Ecto neural progenitor cell (in vitro differentiated cells): Measurements from ENCODE around the gene HNRNPUL1.
"Not testable (repeated sequence)": the region's sequence is repeated elsewhere in the genome, so short reads cannot be mapped to it uniquely, and the experiment has no call there.

ENCODE experiments used
- DNase-seq: peaks from one replicate; pipeline ENCODE4 v3.0.0-alpha.2; 2018; ENCODE audit warnings: low spot score

The HNRNPUL1 gene

DNA sequence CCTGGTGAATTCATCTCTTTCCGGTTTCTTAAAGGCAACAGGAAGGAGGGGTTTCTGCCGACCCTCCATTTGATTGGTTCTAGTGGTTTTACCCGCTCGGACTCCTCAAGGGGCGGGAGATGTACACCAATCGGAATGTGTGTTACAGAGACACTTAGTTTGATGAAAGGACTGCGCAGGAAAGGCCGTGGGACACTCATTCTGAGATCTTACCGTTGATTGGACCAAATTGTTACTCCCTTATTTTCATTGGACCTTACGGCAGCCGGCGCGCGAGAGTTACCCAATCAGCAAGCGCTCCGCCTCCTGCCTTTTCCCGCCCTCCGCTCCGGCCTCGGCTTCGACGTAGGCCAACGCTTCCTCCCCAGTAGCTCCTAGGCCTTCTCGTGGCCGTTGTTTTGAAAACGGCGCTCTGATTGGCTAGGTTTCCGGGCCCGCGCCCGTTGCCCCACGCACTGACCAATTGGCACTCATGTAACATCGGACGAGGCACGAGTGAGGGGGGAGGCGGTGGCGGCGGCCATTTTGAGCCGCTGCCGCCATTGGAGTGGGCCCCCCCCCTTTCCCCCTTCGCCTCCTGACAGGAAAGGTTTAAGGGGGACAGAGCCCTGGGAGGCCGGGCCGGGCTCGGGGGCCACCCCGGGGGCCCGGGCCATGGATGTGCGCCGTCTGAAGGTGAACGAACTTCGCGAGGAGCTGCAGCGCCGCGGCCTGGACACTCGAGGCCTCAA lies at the start of gene HNRNPUL1:
TSS of gene HNRNPUL1 (plus strand) at position 523 of the 731 bp plus-strand sequence. CDS start at position 655, 132 bp downstream.
- DNase-seq, result peak; percentile 99

DNA sequence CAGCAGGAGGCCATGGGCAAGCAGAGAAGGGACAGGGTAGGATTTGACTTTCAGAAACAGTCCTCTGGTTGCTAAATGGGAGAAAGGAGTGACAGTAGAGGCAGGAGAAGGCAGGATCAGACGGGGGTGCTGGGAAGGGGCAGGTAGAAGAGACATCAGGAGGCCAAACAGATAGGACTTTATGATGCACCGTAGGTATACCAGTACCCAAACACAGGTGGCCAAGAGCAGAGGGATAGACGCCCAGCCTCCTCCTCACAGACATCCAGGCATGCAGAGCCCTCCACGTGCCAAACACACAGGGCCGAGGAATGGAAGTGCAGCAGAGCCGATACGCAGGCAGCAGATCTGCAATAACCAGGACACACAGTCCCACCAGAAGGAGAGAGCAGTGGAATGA lies 46.4 kb upstream of the HNRNPUL1 start:
- no peak for DNase-seq

DNA sequence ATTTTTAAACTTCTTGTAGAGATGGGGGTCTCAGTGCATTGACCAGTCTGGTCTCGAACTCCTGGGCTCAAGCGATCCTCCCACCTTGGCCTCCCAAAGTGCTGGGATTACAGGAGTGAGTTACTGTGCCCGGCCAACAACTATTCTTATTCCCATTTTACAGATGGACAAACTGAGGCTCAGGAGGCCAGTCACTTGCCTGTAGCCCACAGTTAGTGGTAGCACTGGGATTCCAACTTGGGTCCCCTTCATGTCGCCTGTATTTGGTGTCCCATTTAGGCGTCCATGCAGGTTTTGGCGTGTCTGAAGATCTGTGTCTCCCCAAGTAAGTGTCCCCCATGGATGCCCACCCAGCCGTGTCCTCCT lies 45.9 kb upstream of the HNRNPUL1 start:
- no peak for DNase-seq

DNA sequence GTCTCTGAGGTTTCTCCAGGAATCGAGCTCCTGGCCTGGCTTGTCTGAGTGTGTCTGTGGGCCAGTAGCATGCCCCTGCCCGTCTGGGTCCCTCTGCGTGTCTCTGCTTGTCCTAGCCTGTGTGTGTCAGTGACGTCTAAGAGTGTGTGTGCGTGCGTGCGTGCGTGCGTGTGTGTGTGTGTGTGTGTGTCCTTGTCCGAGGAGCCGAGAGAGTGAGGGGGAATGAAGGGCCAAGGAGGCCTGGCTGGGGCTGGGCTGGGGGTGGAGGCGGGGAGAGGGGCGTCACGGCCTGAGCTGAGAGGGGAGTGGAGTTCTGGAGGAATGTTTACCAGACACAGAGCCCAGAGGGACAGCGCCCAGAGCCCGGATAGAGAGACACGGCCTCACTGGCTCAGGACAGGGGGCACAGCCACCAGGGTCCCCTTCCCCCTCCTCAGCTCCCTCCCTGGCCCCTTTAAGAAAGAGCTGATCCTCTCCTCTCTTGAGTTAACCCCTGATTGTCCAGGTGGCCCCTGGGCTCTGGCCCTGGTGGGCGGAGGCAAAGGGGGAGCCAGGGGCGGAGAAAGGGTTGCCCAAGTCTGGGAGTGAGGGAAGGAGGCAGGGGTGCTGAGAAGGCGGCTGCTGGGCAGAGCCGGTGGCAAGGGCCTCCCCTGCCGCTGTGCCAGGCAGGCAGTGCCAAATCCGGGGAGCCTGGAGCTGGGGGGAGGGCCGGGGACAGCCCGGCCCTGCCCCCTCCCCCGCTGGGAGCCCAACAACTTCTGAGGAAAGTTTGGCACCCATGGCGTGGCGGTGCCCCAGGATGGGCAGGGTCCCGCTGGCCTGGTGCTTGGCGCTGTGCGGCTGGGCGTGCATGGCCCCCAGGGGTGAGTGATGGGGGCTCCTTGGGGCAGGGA lies 45.3 kb upstream of the HNRNPUL1 start, which contains the start of gene AXL:
TSS of gene AXL (plus strand) at position 609 of the 893 bp plus-strand sequence. CDS start at position 779, 170 bp downstream.
- DNase-seq, result peak; percentile 89

DNA sequence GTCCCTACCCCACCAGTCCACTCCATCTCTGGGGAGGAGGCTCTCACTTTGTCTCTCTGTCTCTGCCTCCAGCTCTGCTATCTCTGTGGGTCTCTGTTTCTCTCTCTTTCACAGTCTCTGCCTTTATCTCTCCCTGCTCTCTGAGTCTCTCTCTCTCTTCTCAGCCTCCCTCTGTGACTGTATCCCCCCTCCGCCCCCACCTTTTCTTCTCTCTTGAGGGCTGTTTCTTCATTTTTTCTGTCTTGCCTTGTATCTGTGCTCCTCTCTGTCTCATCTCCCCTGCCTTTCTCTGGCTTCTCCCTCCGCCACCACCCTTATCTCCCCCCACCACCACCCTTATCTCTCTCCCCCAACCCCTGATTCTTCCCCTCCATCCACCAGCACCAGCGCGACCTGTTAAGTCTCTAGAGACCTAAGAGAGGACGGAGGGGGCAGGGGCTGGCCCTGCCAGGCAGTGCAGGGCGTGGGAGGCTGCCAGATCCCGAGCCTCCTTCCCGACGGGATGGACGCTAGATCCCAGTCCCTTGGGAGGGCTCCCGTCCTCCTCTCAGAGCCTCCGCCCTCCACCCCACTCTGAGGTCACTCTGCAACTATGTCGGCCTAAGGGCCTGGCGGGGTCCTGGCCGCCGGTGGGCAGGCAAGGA lies 44.1 kb upstream of the HNRNPUL1 start:
- DNase-seq, result no peak

DNA sequence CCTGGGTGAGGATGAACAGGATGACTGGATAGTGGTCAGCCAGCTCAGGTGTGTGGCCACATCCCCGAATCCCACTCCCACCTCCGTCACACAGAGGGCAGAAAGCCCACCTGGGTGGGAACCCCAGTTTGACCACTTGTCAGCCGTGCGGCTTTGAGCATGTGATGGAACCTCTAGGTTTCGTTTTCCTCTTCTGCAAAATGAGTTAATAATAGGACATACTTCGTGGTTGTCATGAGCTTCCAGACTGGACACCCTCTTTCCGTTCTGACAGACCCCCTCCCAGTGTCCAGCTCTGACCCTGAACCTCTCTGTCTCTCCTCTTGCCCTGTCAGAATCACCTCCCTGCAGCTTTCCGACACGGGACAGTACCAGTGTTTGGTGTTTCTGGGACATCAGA lies 43.4 kb upstream of the HNRNPUL1 start:
- DNase-seq, result no peak

DNA sequence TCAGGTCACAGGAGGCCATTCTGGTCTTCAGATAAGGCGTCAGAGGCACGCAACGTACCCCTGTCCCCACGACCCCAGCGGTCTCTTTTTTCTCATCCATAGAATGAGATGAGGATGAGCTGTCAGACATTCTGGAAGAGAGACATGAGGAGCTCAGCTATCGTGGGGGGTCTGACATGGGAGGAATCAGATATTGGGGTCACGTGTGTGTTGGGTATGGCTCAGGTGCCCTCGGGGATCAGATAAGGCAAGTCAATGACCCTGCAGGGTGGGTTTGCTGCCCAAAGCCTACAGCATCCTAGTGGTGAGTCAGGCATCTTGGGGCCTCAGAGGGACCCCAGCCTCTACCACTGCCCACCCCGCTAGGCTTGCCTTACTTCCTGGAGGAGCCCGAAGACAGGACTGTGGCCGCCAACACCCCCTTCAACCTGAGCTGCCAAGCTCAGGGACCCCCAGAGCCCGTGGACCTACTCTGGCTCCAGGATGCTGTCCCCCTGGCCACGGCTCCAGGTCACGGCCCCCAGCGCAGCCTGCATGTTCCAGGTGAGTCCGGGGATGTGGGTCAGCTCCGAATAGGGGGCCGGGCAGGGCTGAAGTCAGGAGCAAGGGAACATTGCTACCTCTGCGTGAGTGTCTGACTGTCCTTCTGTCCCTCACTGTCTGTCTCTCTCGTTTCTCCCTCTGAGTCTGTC lies 42.5 kb upstream of the HNRNPUL1 start:
- DNase-seq, result no peak

DNA sequence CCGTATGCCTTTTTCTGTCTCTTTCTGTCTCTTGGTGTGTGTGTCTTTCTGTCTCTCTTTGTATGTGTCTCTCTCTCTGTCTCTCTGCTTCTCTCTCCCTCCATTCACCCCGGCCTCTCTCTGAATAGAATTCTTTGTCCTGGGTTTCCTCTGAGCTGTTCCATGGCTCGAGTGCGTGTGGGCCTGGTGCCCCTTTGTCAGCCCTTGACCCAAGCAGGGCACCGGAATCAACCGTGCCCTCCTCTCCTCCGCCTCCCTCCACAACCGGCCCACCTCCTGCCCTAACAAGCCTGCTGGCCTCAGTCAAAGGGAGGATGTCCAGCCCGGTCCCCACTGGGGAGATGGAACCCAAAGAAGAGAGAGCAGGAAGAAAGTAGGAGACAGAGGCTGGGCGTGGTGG lies 41.9 kb upstream of the HNRNPUL1 start:
- DNase-seq, result no peak

DNA sequence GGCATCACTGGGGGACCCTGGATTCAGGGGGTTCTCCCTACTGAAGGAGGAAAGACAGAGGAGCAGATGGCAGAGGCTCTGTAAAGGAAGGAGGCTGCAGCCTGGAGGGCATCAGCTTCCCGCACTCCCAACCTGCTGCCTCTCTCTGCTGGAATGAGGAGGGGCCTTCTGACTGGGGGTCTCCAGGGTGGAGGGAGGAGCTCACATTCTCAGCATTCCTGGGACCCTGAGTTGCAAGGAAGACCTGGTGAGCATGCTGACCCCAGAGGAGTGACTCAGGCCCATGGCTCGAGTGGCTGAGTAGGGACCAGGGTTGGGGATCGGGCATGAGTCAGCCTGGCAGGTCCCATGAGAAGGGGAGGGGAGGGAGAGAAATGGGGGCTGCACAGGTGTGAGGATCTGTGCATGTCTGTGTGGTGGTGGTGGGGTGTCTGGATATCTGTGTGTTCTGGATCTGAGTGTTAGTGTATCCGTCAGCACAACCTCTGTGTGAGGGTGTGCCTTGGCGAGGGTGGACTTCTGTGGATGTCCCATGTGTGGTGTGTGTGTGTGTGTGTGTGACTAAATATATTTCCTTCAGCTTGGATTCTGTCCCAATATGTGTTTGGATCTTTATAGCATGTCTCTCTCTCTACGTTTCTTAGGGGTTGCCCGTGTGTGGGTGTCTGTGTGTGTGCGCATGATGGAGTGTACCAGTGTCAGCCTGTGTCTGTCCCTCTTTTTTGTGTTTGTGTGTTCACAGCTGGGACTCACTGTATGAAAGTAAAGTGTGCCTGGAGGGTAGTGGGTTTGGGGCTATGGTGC lies 40.5 kb upstream of the HNRNPUL1 start:
- peak; percentile 67 for DNase-seq

DNA sequence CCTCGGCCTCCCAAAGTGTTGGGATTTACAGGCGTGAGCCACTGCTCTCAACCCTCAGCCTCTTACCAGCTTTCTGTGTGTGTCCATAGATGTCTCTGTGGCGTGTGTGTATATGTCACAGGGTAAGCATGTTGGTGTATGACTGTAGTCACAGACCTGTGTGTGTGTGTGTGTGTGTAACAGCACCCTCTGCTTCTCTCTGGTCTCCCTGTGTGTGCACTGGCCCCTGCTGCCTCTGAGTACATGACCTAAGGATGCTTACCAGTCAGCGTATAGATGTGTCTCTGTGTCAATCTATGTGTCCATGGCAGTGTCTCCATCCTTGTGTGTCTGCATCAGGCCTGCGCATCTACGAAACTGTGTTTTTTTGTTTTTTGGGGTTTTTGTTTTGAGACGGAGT lies 39.5 kb upstream of the HNRNPUL1 start:
- no peak for DNase-seq

DNA sequence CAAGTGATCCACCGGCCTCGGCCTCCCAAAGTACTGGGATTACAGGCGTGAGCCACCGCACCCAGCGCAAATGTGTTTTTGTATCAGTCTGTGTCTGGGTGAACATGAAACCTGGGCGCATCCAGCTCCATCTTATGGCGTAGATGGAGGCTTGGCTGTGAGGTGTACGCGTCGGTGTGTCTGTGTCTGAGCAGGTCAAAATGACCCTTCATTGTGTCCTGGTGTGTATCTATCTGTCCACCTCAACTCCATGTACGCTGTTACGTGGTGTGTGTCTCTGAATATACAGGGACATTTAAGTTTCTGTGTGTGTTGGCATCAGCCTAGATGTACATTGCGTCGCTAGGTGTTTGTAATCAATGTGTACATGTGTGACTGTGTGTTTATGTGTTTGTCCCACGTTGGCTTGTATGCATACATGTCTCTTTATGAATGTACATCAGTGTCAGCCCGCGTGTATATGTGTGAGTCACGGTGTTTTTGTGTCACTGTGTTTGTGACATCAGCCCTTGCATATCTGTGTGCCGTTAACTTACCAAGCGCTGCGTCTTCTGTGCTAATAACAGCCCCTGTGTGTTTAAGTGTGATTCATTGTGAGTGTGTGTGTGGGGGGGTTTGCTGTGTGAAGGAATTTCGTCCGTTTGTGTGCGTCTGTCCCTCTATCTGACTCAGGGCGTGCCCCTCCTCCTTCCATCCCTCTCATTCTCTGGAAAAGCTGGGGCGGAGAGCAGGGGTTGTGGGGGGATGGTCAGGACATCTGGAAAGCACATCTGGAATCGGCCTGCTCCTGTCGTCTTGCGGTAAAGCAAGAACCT lies 38.7 kb upstream of the HNRNPUL1 start:
- no peak for DNase-seq

DNA sequence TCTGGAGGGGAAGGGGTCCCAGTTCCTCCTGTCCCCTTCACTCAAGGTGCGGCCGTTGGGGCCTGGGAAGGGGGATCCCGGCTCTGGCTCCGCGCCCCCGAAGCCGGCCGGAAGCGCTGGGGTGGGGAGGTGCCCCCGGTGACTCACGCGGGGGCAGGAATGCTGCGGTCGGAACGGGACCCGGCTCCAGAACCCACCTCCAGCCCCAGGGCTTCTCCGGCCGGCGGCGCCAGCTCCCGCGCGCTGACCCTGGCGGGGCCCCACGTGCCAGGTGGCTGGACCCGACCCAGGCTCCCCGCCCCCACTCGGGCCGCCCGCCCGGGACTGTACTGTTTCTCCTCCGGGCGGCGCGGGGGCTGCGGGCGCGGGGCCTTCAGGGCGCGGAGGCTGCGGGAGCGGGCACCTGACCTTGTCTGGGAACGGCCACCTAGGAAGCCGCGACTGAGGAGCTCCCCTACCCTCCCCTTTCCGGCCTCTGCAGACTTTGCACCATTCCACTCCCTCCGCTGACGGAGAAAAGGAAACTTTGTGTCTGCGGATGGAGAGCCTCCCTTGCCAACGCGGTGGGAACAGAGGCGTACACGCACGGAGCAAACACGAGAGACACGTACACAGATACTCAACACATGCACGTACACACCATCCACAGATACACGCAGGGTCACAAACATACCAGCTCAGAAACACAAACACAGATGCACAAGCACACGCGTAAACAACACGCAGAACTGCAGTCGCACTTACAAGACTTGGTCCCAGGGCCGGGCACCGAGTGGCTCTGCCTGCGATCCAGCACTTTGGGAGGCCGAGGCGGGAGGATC lies 37.9 kb upstream of the HNRNPUL1 start:
- peak; percentile 78 for DNase-seq

DNA sequence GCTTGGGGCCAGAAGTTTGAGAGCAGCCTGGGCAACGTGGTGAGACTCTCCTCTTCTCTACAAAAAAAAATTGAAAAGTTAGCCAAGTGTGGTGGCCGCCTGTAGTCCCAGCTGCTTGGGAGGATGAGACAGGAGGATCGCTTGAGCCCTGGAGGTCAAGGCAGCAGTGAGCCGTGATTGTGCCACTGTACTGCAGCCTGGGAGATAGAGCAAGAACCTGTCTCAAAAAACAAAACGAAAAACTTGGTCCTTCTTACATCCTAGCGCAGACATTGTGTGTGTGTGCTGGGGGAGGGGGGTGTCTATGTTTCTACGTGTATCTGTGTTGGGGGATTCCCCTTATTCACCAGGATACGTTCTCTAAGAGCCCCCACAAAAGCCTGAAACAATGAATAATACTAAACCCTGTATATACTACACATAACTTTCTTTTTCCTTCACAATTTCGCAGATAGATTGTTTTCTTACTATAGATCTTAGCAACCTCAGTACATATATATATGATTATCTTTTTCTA lies 37.2 kb upstream of the HNRNPUL1 start:
- DNase-seq, result no peak

DNA sequence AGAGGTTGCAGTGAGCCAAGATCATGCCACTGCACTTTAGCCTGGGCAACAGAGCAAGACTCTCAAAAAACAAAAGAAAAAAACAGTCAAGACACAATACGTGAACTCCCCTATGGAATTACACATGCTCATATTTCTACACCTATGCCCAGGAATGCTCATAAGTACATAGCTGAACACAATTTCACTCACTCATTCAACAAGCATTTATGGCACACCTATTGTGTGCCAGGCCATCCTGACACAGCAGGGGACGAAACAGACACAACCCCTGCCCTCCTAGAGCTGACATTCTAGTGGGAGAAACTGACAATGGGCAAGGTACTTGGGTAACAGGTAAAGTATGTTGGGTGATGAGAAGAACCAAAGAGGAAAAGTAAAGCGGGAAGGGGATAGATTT lies 35.7 kb upstream of the HNRNPUL1 start:
- DNase-seq, result no peak

DNA sequence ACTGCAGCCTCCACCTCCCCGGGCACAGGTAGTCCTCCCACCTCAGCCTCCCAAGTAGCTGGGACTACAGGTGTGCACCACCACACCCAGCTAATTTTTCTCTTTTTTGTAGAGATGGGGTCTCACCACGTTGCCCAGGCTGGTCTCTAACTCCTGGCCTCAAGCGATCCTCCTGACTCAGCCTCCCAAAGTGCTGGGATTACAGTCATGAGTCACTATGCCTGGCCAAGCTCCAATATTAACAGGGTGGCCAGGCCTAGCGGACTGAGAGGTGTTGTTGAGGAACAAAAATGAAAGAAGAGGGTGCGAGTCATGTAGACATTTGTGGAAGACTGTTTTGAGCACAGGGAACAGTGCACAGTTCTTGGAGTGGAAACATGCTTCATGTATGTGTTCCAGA lies 34.8 kb upstream of the HNRNPUL1 start:
- not testable (repeated sequence) for DNase-seq

DNA sequence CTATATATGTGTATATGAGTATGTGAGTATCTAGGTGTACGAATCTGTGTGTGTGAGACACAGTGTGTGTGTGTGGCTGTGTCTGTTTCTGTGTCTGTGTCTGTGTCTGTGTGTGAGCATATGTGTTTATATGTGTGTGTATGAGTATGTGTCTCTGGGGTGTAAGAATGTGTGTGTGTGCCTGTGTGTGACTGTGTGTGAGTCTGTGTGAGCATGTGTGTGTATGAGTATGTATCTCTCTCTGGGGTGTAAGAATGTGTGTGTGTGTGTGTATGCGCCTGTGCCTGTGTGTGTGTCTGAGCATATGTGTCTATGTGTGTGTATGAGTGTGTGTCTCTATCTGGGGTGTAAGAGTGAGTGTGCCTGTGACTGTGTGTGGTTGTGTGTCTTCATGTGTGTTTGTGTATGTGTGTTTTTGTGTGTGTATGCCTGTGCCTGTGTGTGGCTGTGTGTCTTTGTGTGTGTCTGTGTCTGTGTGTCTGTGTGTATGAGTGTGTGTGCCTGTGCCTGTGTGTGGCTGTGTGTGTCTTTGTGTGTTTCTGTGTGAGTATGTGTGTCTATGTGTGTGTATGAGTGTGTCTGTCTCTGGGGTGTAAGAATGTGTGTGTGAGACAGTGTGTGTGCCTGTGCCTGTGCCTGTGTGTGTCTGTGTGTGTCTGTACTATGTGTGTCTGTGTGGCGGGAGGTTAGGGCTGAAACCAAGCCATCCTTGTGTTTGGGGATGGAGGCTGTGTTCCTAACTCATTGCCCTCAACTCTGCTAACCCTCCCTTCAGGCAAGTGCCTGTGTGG lies 33.9 kb upstream of the HNRNPUL1 start:
- no peak for DNase-seq

DNA sequence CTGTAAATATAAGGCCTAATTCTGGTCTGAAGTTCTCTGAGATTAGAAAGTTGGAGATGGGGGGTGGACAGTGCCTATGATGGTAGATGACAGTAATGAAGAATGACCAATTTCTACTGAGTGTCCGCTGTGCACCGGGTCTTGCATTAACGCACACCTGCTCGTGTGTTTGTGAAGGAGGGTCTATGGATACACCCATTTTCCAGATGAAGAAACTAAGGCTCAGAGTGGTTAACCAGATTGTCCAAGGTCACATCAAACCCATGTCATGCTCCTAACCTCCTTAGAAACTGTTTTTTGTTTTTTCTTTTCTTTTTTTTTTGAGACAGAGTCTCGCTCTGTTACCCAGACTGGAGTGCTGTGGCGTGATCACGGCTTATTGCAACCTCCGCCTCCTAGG lies 31.5 kb upstream of the HNRNPUL1 start:
- no peak for DNase-seq

DNA sequence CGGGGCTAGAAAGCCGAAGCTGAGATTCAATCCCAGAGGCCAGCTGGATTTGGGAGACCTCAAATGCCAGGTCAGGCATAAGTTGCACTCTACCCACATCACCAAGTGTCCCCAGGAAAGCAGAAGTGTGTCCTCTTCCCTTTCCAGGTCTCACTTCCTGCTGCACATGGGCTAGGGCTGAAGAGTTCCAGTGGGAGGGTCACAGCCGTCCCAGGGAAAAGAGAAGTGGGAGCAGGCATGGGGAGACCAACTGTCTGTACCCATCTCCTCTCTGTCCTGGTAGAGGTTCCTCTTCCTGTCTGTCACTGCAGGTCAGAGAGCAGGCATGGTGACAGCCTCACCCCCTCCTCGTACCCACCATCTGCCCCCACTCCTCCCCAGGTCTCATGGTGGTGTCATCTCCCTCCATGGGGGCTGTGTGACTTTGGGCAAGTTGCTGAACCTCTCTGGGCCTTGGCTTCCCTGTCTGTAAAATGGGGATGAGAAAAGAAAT lies 30.4 kb upstream of the HNRNPUL1 start:
- DNase-seq, result no peak
